ENCODE data around the gene THRB.

THRB gene

DNA sequence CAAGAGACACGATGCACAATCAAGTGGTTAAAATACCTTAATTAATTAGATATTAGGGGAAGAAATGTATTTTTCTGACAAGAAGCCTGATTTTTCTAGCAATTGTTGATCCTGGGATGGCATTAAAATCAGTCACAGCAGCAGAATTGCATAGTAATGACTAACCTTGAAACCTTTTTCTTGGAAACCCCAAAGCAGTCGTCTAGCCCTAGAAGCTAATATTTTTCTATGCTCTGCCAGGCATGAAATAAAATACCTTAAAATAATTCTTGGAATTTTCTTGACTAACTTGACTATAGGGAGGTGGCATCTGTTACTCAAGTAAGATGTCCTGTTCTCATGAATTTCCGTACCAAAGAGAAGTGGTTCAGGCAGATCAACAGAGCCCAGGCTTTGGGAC is 204.1 kb downstream of the THRB start:
- Histone ChIP-seq H3K4me3 (ENCODE audit: low read depth in 1 of 2, low read length in 2 of 2) (no peak overlapping the region), H3K9ac (ENCODE audit: low read depth in 1 of 2, low read length in 2 of 2) (no peak overlapping the region), H3K4me1 (ENCODE audit: control insufficient read depth in 1 of 2, insufficient read depth in 2 of 2, low read length in 2 of 2) (no peaks in the 10 kb centered on the region), H3K36me3 (ENCODE audit: control insufficient read depth in 1 of 2, insufficient read depth in 2 of 2, low read length in 2 of 2) (no peaks in the 10 kb centered on the region), H3K27ac (ENCODE audit: low read depth, low read length) (no peak overlapping the region), H3K9me3 (ENCODE audit: control insufficient read depth in 1 of 2, low read length in 2 of 2) (peaks cover 0 to 3% of the 10 kb centered on the region in 2 donors), H3K27me3 (ENCODE audit: control insufficient read depth in 1 of 2, insufficient read depth in 2 of 2, low read length in 2 of 2) (no peaks in the 10 kb centered on the region)

DNA sequence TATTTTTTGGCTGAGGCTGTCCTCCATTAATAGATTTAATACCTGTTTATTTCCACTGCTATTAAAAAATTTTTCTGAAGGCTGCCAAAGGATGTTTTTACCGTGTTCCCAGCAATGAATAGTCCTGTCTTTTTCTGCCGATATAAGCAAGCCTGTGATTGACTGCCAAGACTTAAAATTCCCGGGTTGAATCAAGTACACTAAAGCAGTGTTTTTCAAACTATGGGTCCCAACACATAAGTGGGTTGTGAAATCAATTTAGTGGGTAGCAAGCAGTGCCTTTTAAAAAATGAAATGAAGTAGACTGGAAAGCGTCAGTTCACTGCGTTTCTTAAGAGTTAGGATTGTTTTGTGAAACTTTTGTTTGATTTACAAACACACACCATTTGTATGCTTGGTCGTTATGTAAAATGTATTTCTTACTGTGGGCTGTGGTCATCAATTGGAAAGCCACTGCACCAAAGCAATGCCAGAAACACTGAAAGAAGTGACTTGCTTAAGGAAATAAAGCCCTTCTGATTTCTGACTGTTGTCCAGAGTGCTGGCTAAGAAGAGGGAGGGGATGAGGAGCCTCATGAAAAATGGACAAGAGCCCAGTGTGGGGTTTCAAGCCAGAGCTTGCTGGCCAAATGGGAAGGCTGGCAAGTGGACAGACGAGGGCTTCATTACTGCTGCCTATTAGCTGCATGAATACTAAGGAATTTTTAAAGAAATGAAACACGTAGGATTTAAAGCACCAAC is 206.0 kb downstream of the THRB start:
- Histone ChIP-seq H3K9ac (ENCODE audit: low read depth in 1 of 2, low read length in 2 of 2) (no peak overlapping the region), H3K27me3 (ENCODE audit: control insufficient read depth in 1 of 2, insufficient read depth in 2 of 2, low read length in 2 of 2) (no peaks in the 10 kb centered on the region), H3K4me3 (ENCODE audit: low read depth in 1 of 2, low read length in 2 of 2) (no peak overlapping the region), H3K9me3 (ENCODE audit: control insufficient read depth in 1 of 2, low read length in 2 of 2) (peaks cover 0 to 2% of the 10 kb centered on the region in 2 donors), H3K4me1 (ENCODE audit: control insufficient read depth in 1 of 2, insufficient read depth in 2 of 2, low read length in 2 of 2) (no peaks in the 10 kb centered on the region), H3K36me3 (ENCODE audit: control insufficient read depth in 1 of 2, insufficient read depth in 2 of 2, low read length in 2 of 2) (no peaks in the 10 kb centered on the region), H3K27ac (ENCODE audit: low read depth, low read length) (no peak overlapping the region)

DNA sequence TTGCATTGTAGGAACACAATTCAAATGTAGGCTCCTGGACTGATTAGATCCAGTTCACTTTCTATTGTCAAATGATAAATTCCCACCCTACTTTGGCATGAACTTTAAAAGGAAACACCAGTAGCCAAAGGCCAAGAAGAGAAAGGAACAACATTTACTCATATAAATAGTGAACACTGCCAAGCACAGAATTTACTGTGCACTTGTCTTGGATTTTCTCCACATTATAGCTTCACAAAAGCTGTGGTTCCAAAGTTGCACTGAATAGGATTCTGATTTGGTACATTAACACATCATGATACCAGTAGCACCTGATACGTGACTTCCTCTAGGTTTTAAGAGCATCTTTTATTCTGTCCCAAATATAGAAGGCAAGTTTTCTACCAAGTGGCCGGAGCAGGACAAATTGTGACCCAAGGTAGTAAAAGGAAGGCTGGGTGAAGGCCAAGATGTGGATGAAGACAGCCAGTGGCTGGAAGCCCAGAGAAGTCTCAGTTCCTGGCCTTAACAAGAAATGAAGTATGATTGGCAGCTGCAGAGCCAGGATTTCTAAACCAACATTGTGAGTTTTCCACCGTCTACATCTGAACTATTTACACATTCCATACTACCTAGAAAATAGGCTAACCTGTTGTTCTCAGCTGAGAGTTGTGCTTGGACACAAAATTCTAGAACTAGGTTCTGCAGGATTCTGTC is 206.7 kb downstream of the THRB start:
- Histone ChIP-seq H3K9ac (ENCODE audit: low read depth in 1 of 2, low read length in 2 of 2) (no peak overlapping the region), H3K9me3 (ENCODE audit: control insufficient read depth in 1 of 2, low read length in 2 of 2) (peaks cover 0 to 2% of the 10 kb centered on the region in 2 donors), H3K36me3 (ENCODE audit: control insufficient read depth in 1 of 2, insufficient read depth in 2 of 2, low read length in 2 of 2) (no peaks in the 10 kb centered on the region), H3K4me3 (ENCODE audit: low read depth in 1 of 2, low read length in 2 of 2) (no peak overlapping the region), H3K27me3 (ENCODE audit: control insufficient read depth in 1 of 2, insufficient read depth in 2 of 2, low read length in 2 of 2) (no peaks in the 10 kb centered on the region), H3K27ac (ENCODE audit: low read depth, low read length) (no peak overlapping the region), H3K4me1 (ENCODE audit: control insufficient read depth in 1 of 2, insufficient read depth in 2 of 2, low read length in 2 of 2) (no peaks in the 10 kb centered on the region)

GRCh38 chr3:24286405-24286804 is 208.2 kb downstream of the THRB start:
- no peaks in the 10 kb centered on the region for H3K27me3 ChIP-seq (ENCODE audit: control insufficient read depth in 1 of 2, insufficient read depth in 2 of 2, low read length in 2 of 2)
- no peak overlapping the region for H3K9ac ChIP-seq (ENCODE audit: low read depth in 1 of 2, low read length in 2 of 2)
- H3K9me3 ChIP-seq (ENCODE audit: control insufficient read depth in 1 of 2, low read length in 2 of 2): peaks cover 0 to 2% of the 10 kb centered on the region in 2 donors
- H3K36me3 ChIP-seq (ENCODE audit: control insufficient read depth in 1 of 2, insufficient read depth in 2 of 2, low read length in 2 of 2): no peaks in the 10 kb centered on the region
- no peaks in the 10 kb centered on the region for H3K4me1 ChIP-seq (ENCODE audit: control insufficient read depth in 1 of 2, insufficient read depth in 2 of 2, low read length in 2 of 2)
- H3K27ac ChIP-seq (ENCODE audit: low read depth, low read length): no peak overlapping the region
- H3K4me3 ChIP-seq (ENCODE audit: low read depth in 1 of 2, low read length in 2 of 2): no peak overlapping the region

- Histone ChIP-seq H3K27me3 (ENCODE audit: control insufficient read depth in 1 of 2, insufficient read depth in 2 of 2, low read length in 2 of 2) (no peaks in the 10 kb centered on the region), H3K27ac (ENCODE audit: low read depth, low read length) (no peak overlapping the region), H3K36me3 (ENCODE audit: control insufficient read depth in 1 of 2, insufficient read depth in 2 of 2, low read length in 2 of 2) (no peaks in the 10 kb centered on the region), H3K9me3 (ENCODE audit: control insufficient read depth in 1 of 2, low read length in 2 of 2) (no peaks in the 10 kb centered on the region), H3K4me3 (ENCODE audit: low read depth in 1 of 2, low read length in 2 of 2) (no peak overlapping the region), H3K4me1 (ENCODE audit: control insufficient read depth in 1 of 2, insufficient read depth in 2 of 2, low read length in 2 of 2) (no peaks in the 10 kb centered on the region), H3K9ac (ENCODE audit: low read depth in 1 of 2, low read length in 2 of 2) (no peak overlapping the region)
These were observed 216.1 kb downstream of the THRB start for GRCh38 chr3:24278543-24278942.

- Histone ChIP-seq H3K4me3 (ENCODE audit: low read depth in 1 of 2, low read length in 2 of 2) (no peak overlapping the region), H3K36me3 (ENCODE audit: control insufficient read depth in 1 of 2, insufficient read depth in 2 of 2, low read length in 2 of 2) (no peaks in the 10 kb centered on the region), H3K4me1 (ENCODE audit: control insufficient read depth in 1 of 2, insufficient read depth in 2 of 2, low read length in 2 of 2) (no peaks in the 10 kb centered on the region), H3K27me3 (ENCODE audit: control insufficient read depth in 1 of 2, insufficient read depth in 2 of 2, low read length in 2 of 2) (no peaks in the 10 kb centered on the region), H3K27ac (ENCODE audit: low read depth, low read length) (no peak overlapping the region), H3K9ac (ENCODE audit: low read depth in 1 of 2, low read length in 2 of 2) (no peak overlapping the region), H3K9me3 (ENCODE audit: control insufficient read depth in 1 of 2, low read length in 2 of 2) (no peaks in the 10 kb centered on the region)
These were observed 221.2 kb downstream of the THRB start for GRCh38 chr3:24273491-24273890.

- H3K27ac ChIP-seq (ENCODE audit: low read depth, low read length): no peak overlapping the region
- H3K4me3 ChIP-seq (ENCODE audit: low read depth in 1 of 2, low read length in 2 of 2): no peak overlapping the region
- H3K9ac ChIP-seq (ENCODE audit: low read depth in 1 of 2, low read length in 2 of 2): no peak overlapping the region
- H3K4me1 ChIP-seq (ENCODE audit: control insufficient read depth in 1 of 2, insufficient read depth in 2 of 2, low read length in 2 of 2): no peaks in the 10 kb centered on the region
- no peaks in the 10 kb centered on the region for H3K9me3 ChIP-seq (ENCODE audit: control insufficient read depth in 1 of 2, low read length in 2 of 2)
- no peaks in the 10 kb centered on the region for H3K27me3 ChIP-seq (ENCODE audit: control insufficient read depth in 1 of 2, insufficient read depth in 2 of 2, low read length in 2 of 2)
- no peaks in the 10 kb centered on the region for H3K36me3 ChIP-seq (ENCODE audit: control insufficient read depth in 1 of 2, insufficient read depth in 2 of 2, low read length in 2 of 2)
These were observed 221.8 kb downstream of the THRB start for GRCh38 chr3:24272875-24273274.

- H3K9ac ChIP-seq (ENCODE audit: low read depth in 1 of 2, low read length in 2 of 2): no peak overlapping the region
- H3K4me3 ChIP-seq (ENCODE audit: low read depth in 1 of 2, low read length in 2 of 2): no peak overlapping the region
- H3K4me1 ChIP-seq (ENCODE audit: control insufficient read depth in 1 of 2, insufficient read depth in 2 of 2, low read length in 2 of 2): no peaks in the 10 kb centered on the region
- H3K27ac ChIP-seq (ENCODE audit: low read depth, low read length): no peak overlapping the region
- H3K9me3 ChIP-seq (ENCODE audit: control insufficient read depth in 1 of 2, low read length in 2 of 2): no peaks in the 10 kb centered on the region
- no peaks in the 10 kb centered on the region for H3K27me3 ChIP-seq (ENCODE audit: control insufficient read depth in 1 of 2, insufficient read depth in 2 of 2, low read length in 2 of 2)
- no peaks in the 10 kb centered on the region for H3K36me3 ChIP-seq (ENCODE audit: control insufficient read depth in 1 of 2, insufficient read depth in 2 of 2, low read length in 2 of 2)
These were observed 222.2 kb downstream of the THRB start for GRCh38 chr3:24272408-24272807.

DNA sequence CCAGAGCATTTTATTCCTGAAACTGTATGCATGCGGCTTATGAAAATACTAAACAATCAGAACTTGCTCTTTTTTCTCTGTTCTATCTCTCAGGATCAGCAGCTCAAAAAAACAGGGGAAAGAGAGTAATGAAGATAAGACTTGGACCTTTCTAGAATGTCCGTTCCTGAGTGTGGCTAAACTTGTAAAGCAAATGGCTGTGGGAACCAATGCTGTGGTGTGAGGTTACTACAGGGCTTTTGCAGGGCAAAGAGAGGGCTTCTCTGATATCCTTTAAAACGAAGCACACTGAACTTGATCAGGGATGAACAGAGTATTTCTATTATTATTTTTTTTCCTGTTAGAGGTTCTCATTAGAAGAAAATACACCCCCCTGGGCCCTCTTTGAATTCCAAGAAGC is 223.4 kb downstream of the THRB start:
- H3K4me1 ChIP-seq (ENCODE audit: control insufficient read depth in 1 of 2, insufficient read depth in 2 of 2, low read length in 2 of 2): no peaks in the 10 kb centered on the region
- no peak overlapping the region for H3K27ac ChIP-seq (ENCODE audit: low read depth, low read length)
- H3K36me3 ChIP-seq (ENCODE audit: control insufficient read depth in 1 of 2, insufficient read depth in 2 of 2, low read length in 2 of 2): no peaks in the 10 kb centered on the region
- no peaks in the 10 kb centered on the region for H3K27me3 ChIP-seq (ENCODE audit: control insufficient read depth in 1 of 2, insufficient read depth in 2 of 2, low read length in 2 of 2)
- no peak overlapping the region for H3K9ac ChIP-seq (ENCODE audit: low read depth in 1 of 2, low read length in 2 of 2)
- H3K4me3 ChIP-seq (ENCODE audit: low read depth in 1 of 2, low read length in 2 of 2): no peak overlapping the region
- no peaks in the 10 kb centered on the region for H3K9me3 ChIP-seq (ENCODE audit: control insufficient read depth in 1 of 2, low read length in 2 of 2)

DNA sequence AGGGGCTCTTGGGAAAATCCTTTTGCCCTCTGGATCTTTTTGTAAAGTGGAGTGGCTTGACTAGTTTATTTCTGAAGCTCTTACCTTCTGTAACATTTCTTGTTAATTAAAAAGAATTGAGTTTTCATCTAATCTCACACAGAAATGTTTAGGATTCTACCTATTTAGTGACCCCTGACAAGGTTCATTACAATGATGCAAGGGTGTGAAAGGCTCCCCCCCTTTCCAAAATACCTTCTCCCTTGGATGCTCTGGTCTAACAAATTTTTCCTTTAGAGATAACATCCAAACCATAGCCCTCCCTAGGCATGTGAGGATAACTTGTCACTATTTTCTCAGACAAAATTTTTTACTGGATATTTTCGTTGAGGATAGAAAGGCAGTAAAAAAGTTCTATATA is 223.9 kb downstream of the THRB start:
- Histone ChIP-seq H3K9ac (ENCODE audit: low read depth in 1 of 2, low read length in 2 of 2) (no peak overlapping the region), H3K36me3 (ENCODE audit: control insufficient read depth in 1 of 2, insufficient read depth in 2 of 2, low read length in 2 of 2) (no peaks in the 10 kb centered on the region), H3K4me3 (ENCODE audit: low read depth in 1 of 2, low read length in 2 of 2) (no peak overlapping the region), H3K4me1 (ENCODE audit: control insufficient read depth in 1 of 2, insufficient read depth in 2 of 2, low read length in 2 of 2) (no peaks in the 10 kb centered on the region), H3K27me3 (ENCODE audit: control insufficient read depth in 1 of 2, insufficient read depth in 2 of 2, low read length in 2 of 2) (no peaks in the 10 kb centered on the region), H3K27ac (ENCODE audit: low read depth, low read length) (no peak overlapping the region), H3K9me3 (ENCODE audit: control insufficient read depth in 1 of 2, low read length in 2 of 2) (no peaks in the 10 kb centered on the region)
